Colon (tissue), 2 donors: ENCODE measurements around the gene ELOVL5.
"Not testable (repeated sequence)": the region's sequence is repeated elsewhere in the genome, so short reads cannot be mapped to it uniquely, and the experiment has no call there.

Experiments
- FAIRE-seq: peaks from 2 replicates; lab custom pipeline; 2012; peaks lifted over from hg19 to GRCh38; lab: Jason Lieb, UNC
- donor health status: control.
- donor health status: control.

ELOVL5 gene

DNA sequence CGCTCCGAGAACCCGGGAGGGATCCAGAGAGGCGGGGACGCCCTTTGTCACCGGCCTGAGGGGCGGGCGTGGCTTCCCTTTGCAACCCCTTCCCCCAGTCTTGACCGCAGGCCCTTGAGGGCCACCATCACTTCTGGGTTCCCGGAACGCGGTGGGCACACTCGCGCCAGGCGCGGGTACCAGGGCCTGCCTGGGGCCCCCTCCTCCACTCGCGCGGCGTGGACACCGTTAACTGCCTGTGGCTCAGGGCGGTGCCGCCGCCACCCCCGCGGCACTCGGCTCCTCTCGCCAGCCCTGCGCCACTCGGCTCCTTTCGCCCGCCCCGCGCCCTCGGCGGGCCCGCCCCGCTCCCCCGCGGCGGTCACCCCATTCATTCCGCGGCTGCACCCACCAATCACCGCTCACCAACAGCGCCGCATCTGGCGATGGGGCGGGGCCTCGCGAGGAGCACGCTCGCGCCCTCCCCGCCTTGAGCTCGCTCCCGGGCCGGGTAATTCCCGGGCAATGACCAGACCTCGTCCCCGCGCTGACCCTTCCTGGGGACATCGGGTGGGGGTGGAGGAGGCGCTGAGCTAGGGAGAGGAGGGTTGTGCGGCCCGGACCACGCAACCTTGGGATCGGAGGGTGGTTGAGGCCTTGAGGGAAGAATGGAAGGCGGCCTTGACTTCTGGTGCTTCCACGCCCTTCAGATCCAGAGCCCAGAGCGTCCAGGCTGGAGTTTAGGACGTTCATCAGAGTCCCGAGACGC lies 10.5 kb upstream of the ELOVL5 start:
- FAIRE-seq = no peak

DNA sequence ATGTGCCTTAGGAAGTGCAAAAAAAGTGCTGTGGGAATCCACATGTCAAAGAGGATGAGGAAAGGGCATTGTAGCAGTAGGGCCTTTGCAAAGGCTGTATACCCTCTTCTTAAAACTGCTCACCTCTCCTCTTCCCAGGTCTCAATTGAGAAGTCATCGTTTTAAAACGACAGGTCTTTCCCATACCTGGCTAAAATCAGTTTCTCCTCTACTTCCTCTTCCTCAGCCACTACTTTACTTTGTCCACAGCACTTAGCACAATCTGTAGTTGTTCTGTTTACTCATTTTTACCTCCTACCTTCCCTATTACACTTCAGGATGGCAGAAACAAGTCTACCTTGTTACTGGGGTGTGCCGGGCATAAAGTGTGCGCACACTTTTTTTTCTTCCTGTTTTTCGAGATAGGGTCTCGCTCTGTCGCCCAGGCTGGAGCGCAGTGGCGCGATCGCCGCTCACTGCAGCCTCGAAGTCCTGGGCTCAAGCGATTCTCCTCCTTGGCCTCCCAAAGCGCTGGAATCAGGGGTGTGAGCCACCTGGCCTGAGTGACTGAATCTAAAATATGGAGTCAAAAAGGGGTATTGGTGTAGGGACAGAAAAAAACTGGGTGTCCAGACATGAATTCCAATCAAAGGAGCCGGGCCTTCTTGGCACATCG lies 9.8 kb upstream of the ELOVL5 start:
- FAIRE-seq = no peak

DNA sequence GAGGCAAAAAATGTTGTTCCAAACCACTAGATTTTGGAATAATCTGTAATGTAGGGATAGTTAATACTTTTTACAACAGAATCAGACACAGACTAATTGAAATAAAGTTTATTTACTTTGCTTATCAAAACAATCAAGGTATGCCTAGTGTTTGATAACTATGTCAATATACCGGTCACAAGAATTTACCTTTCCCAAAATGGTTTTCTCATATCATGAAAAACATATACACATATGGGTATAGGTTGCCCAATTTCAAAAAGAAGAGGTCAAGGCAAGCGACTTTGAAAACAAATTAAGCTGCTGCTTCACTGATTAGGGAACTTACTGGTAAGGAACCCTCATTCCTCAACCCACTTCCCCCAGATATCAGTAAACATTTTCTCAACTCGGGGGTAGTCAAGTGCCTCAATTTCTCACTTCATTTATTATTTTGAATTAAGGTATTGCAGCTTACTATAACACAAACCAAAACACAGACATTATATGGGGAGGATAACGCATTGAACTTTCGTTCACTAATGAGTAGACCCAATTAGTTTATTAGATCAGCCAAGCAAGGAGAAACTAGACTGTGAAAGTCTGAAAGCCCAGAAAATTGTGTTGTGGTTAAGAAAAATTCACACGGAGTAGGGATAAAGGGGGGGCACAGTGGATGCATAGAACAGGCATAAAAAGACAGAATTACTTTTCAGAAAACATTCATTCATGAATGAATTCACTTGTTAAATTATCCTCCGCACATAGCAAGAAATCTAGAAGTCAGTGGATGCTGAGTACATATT lies 9.0 kb upstream of the ELOVL5 start:
- no peak for FAIRE-seq

DNA sequence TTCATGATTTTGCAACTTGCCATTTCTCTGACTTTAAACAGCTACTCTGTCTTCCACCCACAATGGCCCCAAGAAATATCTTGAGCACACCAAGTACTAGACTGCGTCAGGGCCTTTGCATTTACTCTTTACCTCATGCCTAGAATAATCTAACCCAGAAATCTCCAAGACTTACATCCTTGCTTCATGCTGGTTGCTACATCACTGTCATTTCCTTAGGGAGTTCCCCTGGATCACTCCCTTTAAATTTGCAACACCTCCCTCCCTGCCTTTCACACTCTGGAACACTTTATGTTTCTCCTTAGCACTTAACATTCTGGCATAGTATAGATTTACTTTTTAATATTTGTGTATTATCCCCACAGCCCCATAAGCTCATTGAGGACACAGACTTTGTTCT lies 4.9 kb upstream of the ELOVL5 start:
- FAIRE-seq = no peak

DNA sequence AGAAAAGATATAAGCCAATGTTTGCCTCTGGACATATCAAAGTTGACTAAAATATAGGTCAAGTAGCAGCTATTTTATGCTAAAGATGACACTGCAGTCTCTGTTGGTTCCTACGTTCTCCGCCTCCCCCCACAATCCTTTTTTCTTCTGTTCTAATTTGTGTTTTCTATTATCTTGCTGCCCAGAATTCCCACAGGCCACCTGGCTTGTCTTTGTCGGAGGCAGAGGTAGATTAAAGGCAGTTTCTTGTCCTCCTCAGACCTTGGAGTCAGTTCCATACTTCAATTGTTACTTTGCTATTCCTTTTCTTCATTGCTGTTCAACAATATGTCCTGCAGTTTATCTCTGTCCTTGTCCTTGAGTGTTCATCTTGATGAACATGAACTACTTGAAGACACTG lies 3.6 kb upstream of the ELOVL5 start:
- FAIRE-seq = no peak

DNA sequence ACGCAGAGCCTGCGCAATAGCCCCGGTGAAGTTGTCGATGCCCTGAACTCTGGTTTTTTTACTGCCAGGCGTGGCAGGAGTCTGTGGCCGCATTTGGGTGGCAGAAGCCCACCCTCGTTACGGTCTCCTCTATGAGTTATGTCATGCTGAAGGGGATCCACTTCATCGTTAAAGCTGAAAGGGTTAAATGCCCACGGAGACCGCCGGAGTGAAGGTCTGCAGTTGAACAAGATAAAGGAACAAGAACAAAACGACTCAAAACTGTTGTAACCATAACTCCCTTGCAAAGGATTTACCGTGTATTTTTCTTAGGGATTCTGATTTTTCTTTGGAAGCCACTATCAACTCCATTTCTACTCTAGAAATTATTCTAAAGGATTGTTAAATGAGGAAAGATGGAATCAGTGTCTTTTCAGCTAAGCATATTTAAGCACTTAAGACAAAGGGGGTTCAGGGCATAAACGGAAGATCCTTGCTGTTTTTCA lies 501 bp upstream of the ELOVL5 start:
- FAIRE-seq = no peak

DNA sequence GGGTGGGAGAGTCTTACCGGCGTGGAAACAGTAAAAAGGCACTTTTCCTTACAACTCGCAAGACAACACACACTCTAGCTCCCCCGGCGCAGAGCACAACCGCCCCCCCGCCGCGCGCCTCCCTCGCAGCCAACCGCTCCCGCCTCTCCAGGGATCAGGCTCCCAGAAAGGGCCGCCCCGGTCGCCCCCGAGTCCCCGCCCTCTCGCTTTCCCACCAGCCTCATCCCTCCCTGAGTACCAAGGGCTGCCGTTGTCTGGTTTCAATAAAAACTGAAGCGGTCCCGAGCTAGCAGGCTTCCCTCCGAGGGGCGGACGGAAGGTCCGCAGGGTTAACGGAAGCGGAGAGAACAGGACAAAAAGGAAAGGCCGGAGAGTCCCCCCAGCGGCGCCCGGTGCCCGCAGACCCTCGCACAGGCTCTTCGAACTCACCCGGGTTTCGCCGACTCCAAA lies 804 bp downstream of the ELOVL5 start:
- FAIRE-seq = no peak

DNA sequence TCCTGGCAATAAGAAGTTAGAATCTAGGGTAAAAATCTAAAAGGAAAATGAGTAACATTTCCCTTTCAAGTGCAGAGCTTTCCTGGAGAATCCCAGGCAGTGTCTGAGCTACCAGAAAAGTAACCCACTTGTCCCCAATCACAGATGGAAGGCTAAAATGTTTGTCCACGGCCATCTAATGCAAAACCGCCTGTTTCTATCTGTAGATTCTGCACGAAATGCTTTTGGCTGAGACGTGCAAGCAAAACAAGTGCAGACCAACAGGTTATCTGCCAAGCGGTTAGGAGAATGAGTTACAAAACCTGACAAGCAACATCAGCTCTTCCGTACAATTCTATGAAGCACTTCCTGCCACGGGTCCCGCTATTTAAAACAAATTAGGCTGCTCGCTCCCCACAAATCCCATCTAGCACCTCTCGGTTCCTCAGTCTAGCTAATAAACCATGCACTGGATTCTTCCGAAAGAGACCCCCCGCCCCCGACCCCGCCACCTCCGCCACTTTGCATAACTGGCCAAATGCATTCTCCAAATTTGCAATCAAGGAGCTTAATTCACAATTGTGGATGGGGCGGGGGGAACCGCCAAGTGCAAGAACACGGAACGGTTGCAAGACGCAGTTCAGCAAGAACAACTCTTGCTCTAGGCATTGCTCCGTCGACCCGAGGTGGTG lies 1.4 kb downstream of the ELOVL5 start:
- FAIRE-seq = no peak

DNA sequence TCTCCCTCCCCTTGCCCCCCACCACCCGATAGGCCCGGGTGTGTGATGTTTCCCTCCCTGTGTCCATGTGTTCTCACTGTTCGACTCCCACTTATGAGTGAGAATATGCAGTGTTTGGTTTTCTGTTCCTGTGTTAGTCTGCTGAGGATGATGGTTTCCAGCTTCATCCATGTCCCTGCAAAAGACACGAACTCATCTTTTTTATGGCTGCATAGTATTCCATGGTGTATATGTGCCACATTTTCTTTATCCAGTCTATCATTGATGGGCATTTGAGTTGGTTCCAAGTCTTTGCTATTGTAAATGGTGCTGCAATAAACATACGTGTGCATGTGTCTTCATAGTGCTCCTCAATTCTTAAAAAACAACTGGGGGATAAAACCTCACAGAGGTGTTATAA lies 2.7 kb downstream of the ELOVL5 start:
- not testable (repeated sequence) for FAIRE-seq

DNA sequence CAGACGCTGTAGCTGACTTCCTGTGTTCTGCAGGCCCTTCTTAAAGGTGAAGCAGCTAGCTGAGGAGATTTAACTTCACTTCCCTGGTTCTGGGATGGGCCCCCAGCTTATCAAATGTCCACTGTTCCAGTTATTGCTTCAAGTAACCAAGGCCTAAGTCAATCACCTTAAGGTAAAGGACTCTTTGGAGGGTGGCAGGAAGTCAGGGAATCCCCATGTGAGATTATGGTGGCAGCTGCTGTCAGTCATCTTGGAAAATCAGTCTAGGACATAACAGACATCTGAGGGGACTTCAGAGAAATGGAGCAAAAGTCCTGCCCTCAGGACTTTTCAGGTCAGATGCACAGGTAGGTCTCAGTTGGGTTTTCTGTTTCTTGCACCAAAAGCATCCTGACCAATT lies 3.8 kb downstream of the ELOVL5 start:
- no peak for FAIRE-seq

DNA sequence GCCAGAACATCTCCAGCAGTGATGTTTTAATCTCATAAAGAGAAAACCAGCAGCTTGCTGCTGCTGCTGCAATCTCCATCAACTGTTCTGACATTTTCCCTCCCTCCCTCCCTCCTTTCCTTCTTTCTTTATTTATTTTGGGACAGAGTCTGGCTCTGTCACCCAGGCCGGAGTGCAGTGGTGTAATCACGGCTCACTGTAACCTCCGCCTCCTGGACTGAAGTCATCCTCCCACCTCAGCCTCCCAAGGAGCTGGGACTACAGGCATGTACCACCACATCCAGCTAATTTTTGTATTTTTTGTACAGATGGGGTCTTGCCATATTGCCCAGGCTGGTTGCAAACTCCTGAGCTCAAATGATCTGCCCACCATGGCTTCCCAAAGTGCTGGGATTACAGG lies 5.7 kb downstream of the ELOVL5 start:
- FAIRE-seq = no peak

DNA sequence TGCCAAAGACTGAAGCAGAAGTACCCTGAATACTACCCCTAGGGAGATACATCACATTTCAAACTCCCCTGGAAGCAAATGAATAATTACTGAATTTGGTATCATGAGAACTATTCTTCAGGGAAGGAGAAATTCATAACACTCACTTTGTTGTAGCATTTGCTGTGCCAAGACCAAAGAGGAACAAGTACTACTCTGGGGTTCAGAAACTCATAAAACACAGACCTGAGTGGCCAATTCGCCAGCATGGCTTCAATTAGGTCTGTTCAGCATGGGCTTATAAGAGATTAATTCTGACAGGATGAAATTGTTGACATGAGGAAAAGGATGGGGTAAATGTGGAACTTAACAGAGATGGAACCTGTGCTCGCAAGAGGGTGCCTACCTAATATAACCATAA lies 6.5 kb downstream of the ELOVL5 start:
- no peak for FAIRE-seq

DNA sequence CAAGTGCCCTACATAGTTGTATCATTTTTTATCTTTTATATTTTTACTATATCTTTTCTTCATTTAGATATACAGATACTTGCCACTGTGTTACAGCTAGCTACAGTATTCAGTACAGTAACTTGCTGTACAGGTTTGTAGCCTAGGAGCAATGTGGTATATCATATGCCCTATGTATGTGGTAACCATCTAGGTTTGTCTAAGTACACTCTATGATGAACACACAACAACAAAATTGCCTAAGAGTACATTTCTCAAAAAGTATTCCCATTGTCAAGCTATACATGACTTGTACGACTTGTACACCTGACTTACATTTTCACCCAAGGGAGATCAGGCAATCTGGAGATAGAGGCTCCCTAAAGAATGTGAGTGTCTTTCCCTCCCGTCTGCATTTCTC lies 8.2 kb downstream of the ELOVL5 start:
- FAIRE-seq = no peak

DNA sequence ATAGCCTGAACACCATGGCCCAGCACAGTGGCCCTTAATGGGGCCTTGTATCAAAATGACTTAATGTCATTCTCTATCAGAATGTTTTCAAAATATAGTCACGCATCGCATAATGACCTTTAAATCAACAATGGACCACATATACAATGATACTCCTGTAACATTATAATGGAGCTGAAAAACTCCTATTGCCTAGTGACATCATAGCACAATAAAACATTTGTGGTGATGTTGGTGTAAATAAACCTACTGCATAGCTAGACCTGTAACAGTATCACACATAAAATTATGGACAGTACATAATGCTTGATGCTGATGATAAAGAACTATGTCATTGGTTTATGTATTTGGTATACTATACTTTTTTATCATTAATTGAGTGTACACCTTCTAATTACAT lies 9.3 kb downstream of the ELOVL5 start:
- no peak for FAIRE-seq

DNA sequence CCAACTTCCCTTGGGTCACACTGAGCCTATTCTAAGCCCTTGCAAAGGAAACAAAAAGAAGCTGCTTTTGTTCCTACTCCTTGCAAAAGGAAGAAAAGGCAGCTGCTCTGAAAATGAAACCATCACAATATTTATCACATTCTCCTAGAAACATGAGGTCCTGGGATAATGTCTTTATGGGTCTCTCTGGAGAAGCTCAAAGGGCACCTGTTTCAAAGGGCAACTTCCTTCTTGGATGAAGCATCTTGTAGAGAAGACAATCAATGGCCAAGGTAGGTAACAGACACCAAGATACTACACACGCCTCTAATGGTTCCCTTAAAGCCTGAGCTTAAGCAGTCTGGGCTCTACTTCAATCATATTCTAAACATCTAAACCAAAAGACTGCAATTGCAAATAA lies 10.4 kb downstream of the ELOVL5 start:
- no peak for FAIRE-seq

DNA sequence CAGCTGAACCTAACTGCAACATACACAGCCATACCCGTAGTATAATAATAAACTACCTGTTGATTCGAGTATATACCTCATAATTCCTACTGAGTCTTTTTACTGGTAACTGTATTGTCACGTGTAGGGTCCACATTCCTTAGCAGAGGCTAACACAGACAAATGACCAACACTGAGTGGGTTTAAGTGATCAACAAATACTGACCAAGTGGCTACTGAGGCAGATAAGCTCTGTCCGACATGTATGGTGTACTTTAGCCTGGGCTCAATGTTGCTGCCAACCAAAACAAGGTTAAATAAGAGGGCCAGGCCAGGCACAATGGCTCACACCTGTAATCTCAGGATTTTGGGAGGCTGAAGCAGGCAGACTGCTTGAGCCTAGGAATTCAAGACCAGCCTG lies 12.7 kb downstream of the ELOVL5 start:
- no peak for FAIRE-seq

DNA sequence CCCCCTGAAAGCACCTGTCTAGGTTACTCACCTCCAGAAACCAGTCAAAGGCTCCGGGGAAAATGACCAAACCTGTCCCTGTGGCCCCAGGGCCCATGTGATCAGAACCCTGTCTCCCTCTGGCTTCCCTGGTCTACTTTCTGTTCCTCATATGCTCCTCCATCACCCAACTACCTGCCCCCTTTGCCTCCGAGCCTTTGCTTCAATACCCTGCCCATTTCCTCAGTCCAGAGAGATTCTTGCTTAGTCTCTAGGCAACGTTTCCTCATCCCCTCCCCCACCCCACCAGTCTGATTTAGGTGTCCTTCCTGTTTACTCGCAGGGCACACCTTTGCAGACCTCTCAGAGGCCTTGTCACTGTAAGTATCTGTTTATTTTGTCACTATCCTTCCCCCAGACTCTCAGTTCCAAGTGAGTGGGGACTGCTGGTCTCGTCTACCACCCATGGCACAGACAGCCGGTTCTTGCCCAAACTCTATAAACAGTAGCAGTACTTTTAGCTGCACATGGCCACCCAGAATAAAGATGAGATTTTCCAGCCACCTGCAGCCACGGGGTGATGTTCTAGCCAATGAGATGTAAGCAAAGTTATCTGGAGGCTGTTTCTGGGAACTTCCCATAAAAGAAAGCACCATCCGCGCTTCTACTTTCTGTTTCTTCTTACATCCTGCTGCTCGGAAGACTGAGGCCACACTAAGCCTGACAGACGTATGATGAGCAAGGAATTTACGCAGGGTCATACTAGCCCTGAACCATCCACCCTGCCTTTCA lies 13.3 kb downstream of the ELOVL5 start:
- no peak for FAIRE-seq

DNA sequence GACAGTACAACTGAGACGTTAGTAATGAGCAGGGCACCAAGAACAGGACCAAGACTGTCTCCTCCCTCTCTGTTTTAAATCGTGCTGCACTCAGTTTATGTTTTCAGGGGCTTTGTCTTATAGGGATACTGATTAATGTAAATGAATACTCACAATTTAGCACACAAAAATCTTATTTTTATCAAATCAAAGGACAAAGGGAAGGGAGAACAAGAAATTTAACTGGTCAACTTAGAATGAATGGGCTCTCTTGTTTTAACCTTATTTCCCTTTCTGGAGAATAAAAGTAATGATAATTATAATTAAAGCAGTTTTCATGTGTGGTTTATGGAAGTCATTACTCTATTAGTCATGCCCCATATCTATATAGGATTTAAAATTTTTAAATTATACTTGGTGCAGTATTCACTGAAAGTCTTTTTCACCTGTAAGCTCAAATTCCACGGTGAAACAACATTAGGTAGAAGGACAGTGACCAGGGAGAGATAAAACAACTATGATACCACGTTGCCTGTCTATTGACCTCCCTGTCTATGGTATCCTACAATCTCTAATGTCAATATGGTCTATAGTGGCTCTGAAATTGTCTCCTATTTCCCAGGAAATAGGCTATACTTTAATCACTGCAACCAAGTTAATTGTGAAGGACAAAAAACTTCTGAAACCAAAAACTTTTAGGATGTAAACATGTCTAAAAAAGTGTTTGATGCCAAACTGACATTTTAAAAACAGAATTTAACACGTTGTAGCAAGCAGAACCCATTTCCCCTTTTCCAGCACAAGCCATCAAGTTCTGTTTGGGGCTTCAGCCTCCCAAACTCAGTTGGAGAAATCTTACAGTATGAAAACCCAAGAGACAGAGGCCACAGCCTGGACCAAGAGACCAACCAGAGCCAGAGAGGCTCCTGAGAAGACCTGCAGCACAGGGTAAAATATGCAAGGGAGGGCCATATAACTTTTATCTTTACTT lies 15.0 kb downstream of the ELOVL5 start:
- FAIRE-seq = no peak

DNA sequence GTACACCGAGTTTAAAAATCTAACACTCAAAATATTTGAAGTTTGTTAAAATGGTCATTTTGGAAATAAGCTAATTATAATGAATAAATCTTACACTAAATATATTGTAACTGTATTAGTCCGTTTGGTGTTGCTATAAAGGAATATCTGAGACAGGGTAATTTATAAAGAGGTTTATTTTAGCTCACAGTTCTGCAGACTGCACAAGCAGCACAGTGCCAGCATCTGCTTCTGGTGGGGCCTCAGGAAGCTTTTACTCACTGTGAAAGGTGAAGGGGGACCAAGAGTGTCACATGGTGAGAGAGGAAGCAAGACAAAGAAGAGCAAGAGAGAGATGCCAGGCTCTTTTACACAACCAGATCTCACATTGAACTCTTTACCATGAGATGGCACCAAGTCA lies 17.1 kb downstream of the ELOVL5 start:
- FAIRE-seq = no peak

DNA sequence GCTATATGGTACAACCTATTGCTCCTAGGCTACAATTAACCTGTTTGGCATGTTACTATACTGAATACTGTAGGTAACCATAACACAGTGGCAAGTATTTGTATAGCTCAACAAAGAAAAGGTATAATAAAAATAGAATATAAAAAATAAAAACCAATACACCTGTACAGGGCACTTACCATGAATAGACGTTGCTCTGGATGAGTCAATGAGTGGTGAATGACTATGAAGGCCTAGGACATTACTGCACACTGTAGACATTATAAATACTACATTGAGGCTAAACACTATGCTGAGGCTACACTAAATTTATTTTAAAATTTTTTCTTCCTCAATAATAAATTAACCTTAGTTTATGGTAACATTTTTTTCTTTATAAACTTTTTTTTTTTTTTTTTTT lies 18.6 kb downstream of the ELOVL5 start:
- FAIRE-seq = no peak

DNA sequence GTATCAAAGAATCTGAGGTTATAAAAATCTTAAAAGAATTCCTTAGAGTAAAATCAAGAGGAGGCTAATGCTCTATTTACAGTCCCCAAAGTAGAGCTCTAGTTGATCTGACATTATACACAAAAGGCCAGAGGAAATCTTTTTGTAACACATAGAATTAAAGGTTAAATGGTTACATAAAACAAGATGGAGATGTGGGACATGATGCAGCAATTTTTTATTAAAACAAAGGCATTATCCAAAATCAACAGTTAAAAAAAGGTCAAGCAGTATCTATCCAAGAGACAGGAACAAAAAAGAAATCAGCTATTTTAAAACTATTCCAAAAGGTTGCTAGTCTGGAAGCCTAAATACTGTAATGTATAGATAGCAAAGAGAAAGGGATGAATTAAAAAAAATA lies 20.4 kb downstream of the ELOVL5 start:
- FAIRE-seq = no peak
